Muscle layer of duodenum (tissue), 2 donors: ENCODE data around the gene OARD1.

Experiments used
- H3K27ac ChIP-seq: one replicate; pipeline ENCODE4 v1.7.0; 2013; ENCODE audit warnings: mild to moderate bottlenecking, low read length
- H3K27me3 ChIP-seq: one replicate; pipeline ENCODE4 v1.7.0; 2013; ENCODE audit warnings: low read depth, mild to moderate bottlenecking, control low read depth, low read length
- H3K36me3 ChIP-seq, 2 donors: one replicate each; pipeline ENCODE4 v1.7.0; 2013; ENCODE audit warnings: low read length in 2 of 2, control low read depth in 1 of 2, mild to moderate bottlenecking in 1 of 2; ENCODE audit not compliant: insufficient read depth in 2 of 2, control insufficient read depth in 1 of 2
- H3K4me1 ChIP-seq, 2 donors: one replicate each; pipeline ENCODE4 v1.7.0; 2013; ENCODE audit warnings: low read length in 2 of 2, mild to moderate bottlenecking in 2 of 2, control low read depth in 1 of 2, moderate library complexity in 1 of 2; ENCODE audit not compliant: insufficient read depth in 2 of 2, control insufficient read depth in 1 of 2
- H3K4me3 ChIP-seq, 2 donors: one replicate each; pipeline ENCODE4 v1.7.0; 2013; ENCODE audit warnings: low read length in 2 of 2, low read depth in 1 of 2, mild to moderate bottlenecking in 1 of 2
- H3K9me3 ChIP-seq, 2 donors: one replicate each; pipeline ENCODE4 v1.7.0; 2013; ENCODE audit warnings: low read length in 2 of 2, control low read depth in 1 of 2, mild to moderate bottlenecking in 1 of 2; ENCODE audit not compliant: control insufficient read depth in 1 of 2
- donor health status: healthy.

The OARD1 gene

GRCh38 chr6:41036186-41036585, 36.0 kb downstream of the OARD1 start:
- no peaks in the 10 kb centered on the region for H3K27me3 ChIP-seq
- H3K36me3 ChIP-seq, result no peaks in the 10 kb centered on the region
- no peaks in the 10 kb centered on the region for H3K9me3 ChIP-seq
- H3K27ac ChIP-seq, result no peak overlapping the region
- H3K4me1 ChIP-seq, result no peaks in the 10 kb centered on the region
- H3K4me3 ChIP-seq, result no peak overlapping the region

DNA sequence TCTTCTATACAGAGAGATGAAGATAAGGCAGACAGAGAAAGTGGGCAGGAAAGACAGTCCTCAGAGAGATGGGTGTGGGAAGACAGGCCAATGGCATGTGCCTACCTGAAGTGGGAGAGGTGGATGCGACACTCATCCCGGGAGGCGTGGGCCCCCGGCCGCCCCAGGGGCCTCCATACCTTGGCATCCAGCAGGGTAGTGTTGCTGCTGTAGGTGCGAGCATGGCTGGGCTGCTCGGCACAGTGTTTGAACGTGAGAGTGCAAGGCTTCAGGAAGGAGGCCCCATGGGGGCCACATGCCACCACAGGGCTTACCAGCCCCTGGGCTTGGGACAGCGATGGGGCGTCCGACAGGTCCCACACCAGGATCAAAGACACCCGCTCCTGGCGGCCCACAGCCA, 38.4 kb downstream of the OARD1 start:
- no peak overlapping the region for H3K27ac ChIP-seq
- H3K27me3 ChIP-seq, result no peaks in the 10 kb centered on the region
- H3K9me3 ChIP-seq, result no peaks in the 10 kb centered on the region
- no peak overlapping the region for H3K4me3 ChIP-seq
- no peaks in the 10 kb centered on the region for H3K4me1 ChIP-seq
- no peaks in the 10 kb centered on the region for H3K36me3 ChIP-seq

- H3K27ac ChIP-seq, result no peak overlapping the region
- peaks cover 0 to 4% of the 10 kb centered on the region in 2 donors for H3K4me1 ChIP-seq
- no peaks in the 10 kb centered on the region for H3K36me3 ChIP-seq
- H3K9me3 ChIP-seq, result no peaks in the 10 kb centered on the region
- H3K27me3 ChIP-seq, result no peaks in the 10 kb centered on the region
- no peak overlapping the region for H3K4me3 ChIP-seq
Observed at GRCh38 chr6:41032830-41033229, 39.3 kb downstream of the OARD1 start.

DNA sequence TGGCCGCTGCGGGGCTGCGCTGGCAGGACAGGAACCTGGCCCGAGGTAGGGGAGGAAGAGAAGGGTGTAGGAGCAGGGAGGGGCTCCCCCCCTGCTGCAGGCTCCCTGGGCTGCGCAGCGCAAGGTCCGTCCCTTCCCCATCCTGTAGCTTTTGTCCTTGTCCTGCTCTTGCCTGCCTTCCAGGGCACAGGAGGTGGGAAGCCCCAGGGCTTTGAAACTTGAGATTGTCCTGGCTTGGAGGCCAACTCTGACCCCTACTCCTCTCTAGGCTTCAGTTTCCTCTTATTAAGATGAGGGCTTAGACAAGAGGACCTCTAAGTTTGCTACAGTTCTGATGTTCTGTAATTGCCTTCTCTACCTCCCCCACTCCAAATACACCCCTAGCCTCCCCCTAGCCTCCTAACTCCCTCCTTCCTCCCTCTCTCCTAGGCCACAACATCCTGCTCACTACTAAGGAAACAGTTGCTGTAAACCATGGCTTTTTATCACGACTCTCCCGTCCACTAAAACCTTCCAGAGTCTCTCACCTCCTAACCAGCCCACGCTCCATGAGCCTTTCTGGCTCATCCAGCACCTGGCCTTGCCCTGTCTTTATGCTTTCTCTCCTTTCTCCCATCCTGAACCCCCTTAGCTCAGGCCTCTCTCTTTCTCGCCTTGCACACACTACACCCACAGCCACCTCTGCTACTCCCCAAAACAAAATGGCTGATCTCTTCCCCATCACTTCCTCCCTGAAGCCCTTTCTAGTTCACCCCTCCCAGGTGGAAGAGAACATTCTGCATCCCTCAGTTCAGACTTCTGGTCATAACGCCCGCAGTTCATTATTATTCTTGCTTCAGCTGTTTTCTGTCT, 43.4 kb downstream of the OARD1 start:
- H3K27ac ChIP-seq, result no peak overlapping the region
- no peaks in the 10 kb centered on the region for H3K27me3 ChIP-seq
- no peaks in the 10 kb centered on the region for H3K9me3 ChIP-seq
- no peaks in the 10 kb centered on the region for H3K36me3 ChIP-seq
- peak overlapping the region; percentile 55 to 68 for H3K4me3 ChIP-seq
- H3K4me1 ChIP-seq, result peaks cover 0 to 9% of the 10 kb centered on the region in 2 donors

DNA sequence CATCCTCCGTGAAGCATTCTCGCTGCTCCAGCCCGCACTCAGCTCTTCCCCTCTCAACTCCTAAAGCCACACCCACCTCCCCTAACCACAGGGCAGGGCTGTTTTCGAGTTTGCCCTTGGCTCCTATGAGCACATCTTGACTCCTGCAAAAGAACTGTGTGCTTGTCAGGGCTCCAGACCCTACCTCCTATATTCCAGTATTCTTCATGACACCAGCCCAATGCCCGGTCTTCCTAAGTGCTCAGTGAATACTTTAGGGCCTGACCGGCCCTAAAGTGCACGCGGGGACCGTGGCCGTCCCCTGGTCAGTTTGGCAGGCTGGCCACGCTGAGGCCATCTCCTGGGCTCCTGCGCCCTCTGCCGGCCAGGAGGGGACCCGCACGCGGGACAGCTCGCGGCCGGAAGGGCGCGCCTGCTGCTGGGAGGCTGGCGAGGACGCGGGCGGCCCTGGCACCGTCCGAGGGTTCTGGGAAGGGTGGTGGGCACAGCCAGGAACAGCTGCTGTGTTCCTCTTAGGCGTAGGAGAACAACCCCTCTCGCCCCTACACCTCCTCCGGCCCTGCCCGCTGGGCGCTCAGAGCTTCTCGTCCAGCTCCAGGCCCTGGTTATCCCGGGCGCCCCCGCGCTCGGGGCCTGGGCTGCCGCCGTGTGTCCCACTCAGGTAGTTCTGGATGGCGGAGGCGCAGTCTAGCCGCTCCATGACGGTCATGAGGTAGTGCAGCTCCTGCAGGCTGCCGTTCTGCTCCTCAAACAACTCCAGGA, 44.2 kb downstream of the OARD1 start:
- H3K27me3 ChIP-seq, result no peaks in the 10 kb centered on the region
- peaks cover 0 to 9% of the 10 kb centered on the region in 2 donors for H3K4me1 ChIP-seq
- H3K36me3 ChIP-seq, result no peaks in the 10 kb centered on the region
- H3K4me3 ChIP-seq, result peak overlapping the region; percentile 55 to 68
- no peak overlapping the region for H3K27ac ChIP-seq
- H3K9me3 ChIP-seq, result no peaks in the 10 kb centered on the region

GRCh38 chr6:41027241-41027640, 44.9 kb downstream of the OARD1 start:
- Histone ChIP-seq H3K9me3 (no peaks in the 10 kb centered on the region), H3K27ac (no peak overlapping the region), H3K27me3 (no peaks in the 10 kb centered on the region), H3K4me3 (peak overlapping the region in 1 of 2 donors; percentile 68), H3K36me3 (no peaks in the 10 kb centered on the region), H3K4me1 (peaks cover 0 to 12% of the 10 kb centered on the region in 2 donors)

DNA sequence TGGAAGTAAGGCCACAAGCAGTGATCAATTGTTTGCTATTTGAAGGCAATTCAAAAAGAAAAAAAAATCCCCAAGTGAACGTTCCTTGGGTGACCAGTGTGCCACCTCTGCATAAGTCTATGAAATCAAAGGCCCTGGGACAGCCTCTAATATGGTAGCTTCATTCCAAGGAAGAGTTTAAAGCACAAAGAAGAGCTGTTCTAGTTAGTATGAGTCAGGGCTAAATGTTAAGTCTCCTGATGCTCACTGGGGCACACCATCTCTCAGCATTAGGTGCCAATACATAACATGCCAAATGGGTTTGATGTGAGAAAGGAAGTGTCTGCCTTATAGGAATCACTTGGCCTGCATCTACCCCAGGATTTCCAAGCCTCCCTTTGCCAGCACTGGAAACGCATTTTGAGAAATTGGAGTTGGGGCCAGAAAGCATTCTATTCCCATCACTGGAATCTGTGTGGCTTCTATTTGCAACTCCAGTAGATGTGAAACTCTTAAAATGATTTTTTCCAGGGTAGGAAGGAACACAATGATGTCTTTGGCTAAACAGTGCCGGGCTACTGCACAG, 46.1 kb downstream of the OARD1 start:
- H3K36me3 ChIP-seq, result no peaks in the 10 kb centered on the region
- H3K4me3 ChIP-seq, result no peak overlapping the region
- no peaks in the 10 kb centered on the region for H3K9me3 ChIP-seq
- peaks cover 0 to 13% of the 10 kb centered on the region in 2 donors for H3K4me1 ChIP-seq
- no peak overlapping the region for H3K27ac ChIP-seq
- no peaks in the 10 kb centered on the region for H3K27me3 ChIP-seq

GRCh38 chr6:41023114-41023513, 49.0 kb downstream of the OARD1 start:
- Histone ChIP-seq H3K27ac (no peak overlapping the region), H3K9me3 (no peaks in the 10 kb centered on the region), H3K36me3 (no peaks in the 10 kb centered on the region), H3K4me1 (peaks cover 0 to 9% of the 10 kb centered on the region in 2 donors), H3K4me3 (no peak overlapping the region), H3K27me3 (no peaks in the 10 kb centered on the region)

DNA sequence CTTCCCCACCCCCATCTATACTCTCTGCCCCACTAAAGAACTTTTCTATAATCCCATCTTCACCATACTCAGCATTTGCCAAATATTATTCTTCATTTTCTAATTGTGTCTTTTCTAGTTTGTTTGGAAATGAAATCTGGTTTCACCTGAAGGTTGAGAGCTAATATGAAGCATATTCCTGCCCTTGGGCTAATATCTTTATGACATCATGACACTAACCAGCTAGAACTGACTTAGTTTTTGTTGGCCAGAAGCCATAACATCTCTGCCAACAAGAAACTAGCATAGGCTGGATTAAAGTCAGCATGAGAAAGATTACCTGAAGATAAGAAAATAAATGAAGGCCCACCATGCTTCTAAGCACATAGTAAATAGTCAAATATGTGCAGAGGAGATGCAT, 49.9 kb downstream of the OARD1 start:
- no peaks in the 10 kb centered on the region for H3K27me3 ChIP-seq
- no peak overlapping the region for H3K27ac ChIP-seq
- H3K4me1 ChIP-seq, result peaks cover 0 to 4% of the 10 kb centered on the region in 2 donors
- H3K9me3 ChIP-seq, result no peaks in the 10 kb centered on the region
- H3K4me3 ChIP-seq, result no peak overlapping the region
- no peaks in the 10 kb centered on the region for H3K36me3 ChIP-seq

- H3K9me3 ChIP-seq, result no peaks in the 10 kb centered on the region
- no peaks in the 10 kb centered on the region for H3K27me3 ChIP-seq
- no peak overlapping the region for H3K4me3 ChIP-seq
- H3K36me3 ChIP-seq, result no peaks in the 10 kb centered on the region
- no peak overlapping the region for H3K27ac ChIP-seq
- H3K4me1 ChIP-seq, result peaks cover 0 to 4% of the 10 kb centered on the region in 2 donors
Observed at GRCh38 chr6:41021832-41022231, 50.3 kb downstream of the OARD1 start.

GRCh38 chr6:41017663-41018062, 54.5 kb downstream of the OARD1 start:
- H3K4me3 ChIP-seq, result no peak overlapping the region
- no peak overlapping the region for H3K27ac ChIP-seq
- H3K36me3 ChIP-seq, result no peaks in the 10 kb centered on the region
- H3K4me1 ChIP-seq, result peaks cover 0 to 4% of the 10 kb centered on the region in 2 donors
- H3K9me3 ChIP-seq, result no peaks in the 10 kb centered on the region
- H3K27me3 ChIP-seq, result no peaks in the 10 kb centered on the region
